ENCODE results near the gene RHOV.

- TF ChIP-seq GLIS3 (CRISPR knock-in tag; IDR thresholded peaks at IDR 0.05) (no peak; the same call in 1 of the 2 replicates), ARNTL (CRISPR knock-in tag; IDR thresholded peaks at IDR 0.05; ENCODE audit: borderline replicate concordance, low read depth) (no peak), CREB5 (CRISPR knock-in tag; IDR thresholded peaks at IDR 0.05; ENCODE audit: low read depth) (no peak), CSRNP3 (CRISPR knock-in tag; IDR thresholded peaks at IDR 0.05) (no peak), POU6F1 (CRISPR knock-in tag; IDR thresholded peaks at IDR 0.05; ENCODE audit: borderline replicate concordance, low read depth) (no peak), PATZ1 (CRISPR knock-in tag; IDR thresholded peaks at IDR 0.05; ENCODE audit: borderline replicate concordance) (no peak), ESRRG (CRISPR knock-in tag; IDR thresholded peaks at IDR 0.05) (no peak), ZC3H10 (CRISPR knock-in tag; IDR thresholded peaks at IDR 0.05) (no peak), BACH2 (CRISPR knock-in tag; IDR thresholded peaks at IDR 0.05; ENCODE audit: borderline replicate concordance) (no peak), ZFP3 (CRISPR knock-in tag; IDR thresholded peaks at IDR 0.05) (no peak), ZFP30 (CRISPR knock-in tag; IDR thresholded peaks at IDR 0.05) (no peak), OSR1 (CRISPR knock-in tag; IDR thresholded peaks at IDR 0.05) (no peak)
Observed at GRCh38 chr15:40906091-40906990, 32.3 kb upstream of the RHOV start.
